IPS-NIHi7 (cell line): ENCODE measurements around the gene C9.
"Not testable (repeated sequence)": the region's sequence is repeated elsewhere in the genome, so short reads cannot be mapped to it uniquely, and the experiment has no call there.

Experiments
- DNase-seq: peaks from one replicate; pipeline ENCODE4 v3.0.0; 2012; ENCODE audit warnings: mixed read lengths; ENCODE audit errors: extremely low spot score

C9 gene

GRCh38 chr5:39364367-39364766 lies at the start of gene C9:
Gene C9 (minus strand): TSS chr5:39364495. CDS start chr5:39364464, 31 bp downstream.
- peak; percentile 16 for DNase-seq

DNA sequence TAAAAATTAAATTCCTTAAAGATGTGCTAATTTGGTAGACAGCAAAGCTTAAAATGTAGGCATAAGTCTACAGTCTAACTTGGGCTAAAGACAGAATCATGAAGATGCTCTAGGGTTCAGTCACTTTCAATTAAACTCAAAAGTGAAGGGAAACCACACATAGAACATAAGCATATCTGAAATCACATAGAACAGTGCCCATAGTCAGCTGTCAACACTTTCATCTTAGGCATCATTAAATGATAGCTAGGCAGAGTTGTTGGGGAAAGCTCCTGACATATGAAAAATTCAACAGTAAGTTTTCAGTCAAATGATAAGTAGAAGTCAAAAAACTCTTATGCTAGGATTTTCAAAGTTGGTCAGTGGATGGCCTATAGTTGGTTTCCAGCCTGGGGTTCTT lies 49.5 kb upstream of the C9 start:
- DNase-seq: no peak

GRCh38 chr5:39412721-39413394 lies 48.6 kb upstream of the C9 start:
- no peak for DNase-seq

GRCh38 chr5:39411985-39412384 lies 47.7 kb upstream of the C9 start:
- DNase-seq: no peak

DNA sequence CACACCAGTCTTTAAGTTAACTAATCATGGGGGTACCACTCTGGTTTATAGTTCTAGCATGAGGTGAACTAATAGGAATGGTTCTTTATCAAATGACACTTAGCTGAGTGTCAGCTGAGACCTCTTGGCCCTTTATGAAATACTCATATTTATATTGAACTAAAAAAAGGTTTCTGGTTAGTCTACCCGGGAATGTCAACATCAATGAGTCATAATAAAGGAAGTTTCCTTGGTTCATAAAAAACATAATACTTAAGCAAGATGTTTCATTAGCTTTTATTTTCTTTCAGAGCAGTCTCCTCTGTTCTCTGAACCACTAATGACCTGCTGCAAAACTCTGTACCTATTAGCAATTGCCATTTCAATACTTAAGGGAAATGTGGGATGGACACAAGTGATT lies 46.8 kb upstream of the C9 start:
- DNase-seq: no peak

DNA sequence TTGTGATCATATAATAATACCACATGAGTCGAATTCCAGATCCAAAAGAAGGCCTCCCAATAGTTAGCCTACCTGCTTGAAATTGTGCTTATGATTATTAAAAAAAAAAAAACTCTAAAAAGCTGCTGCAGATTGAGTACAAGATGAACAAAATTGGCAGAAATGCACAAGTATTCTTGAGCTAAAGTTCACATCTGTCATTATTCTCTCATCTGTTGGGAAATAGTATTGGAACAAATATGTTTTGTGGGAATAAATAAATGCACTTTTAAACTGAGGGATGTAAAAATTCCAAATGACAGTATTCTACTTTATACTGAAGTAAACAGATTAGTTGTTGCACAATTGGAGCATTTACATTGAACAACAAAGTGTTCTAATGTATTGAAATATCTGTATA lies 44.7 kb upstream of the C9 start:
- no peak for DNase-seq

GRCh38 chr5:39405083-39405843 lies 41.0 kb upstream of the C9 start:
- DNase-seq: no peak

GRCh38 chr5:39403761-39404160 lies 39.5 kb upstream of the C9 start:
- not testable (repeated sequence) for DNase-seq

DNA sequence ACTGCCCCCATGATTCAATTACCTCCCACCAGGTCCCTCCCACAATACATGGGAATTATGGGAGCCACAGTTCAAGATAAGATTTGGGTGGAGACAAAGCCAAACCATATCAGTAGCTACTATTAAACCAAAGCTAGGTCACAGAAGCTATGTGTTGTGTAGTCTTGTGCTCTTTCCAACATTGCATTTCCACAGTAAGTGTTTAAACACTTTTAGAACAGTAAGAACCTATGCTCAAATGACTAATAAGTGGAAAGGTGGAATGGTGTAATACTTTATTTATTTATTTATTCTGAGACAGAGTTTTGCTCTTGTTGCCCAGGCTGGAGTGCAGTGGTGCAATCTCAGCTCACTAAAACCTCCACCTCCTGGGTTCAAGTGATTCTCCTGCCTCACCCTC lies 37.8 kb upstream of the C9 start:
- DNase-seq: not testable (repeated sequence)

DNA sequence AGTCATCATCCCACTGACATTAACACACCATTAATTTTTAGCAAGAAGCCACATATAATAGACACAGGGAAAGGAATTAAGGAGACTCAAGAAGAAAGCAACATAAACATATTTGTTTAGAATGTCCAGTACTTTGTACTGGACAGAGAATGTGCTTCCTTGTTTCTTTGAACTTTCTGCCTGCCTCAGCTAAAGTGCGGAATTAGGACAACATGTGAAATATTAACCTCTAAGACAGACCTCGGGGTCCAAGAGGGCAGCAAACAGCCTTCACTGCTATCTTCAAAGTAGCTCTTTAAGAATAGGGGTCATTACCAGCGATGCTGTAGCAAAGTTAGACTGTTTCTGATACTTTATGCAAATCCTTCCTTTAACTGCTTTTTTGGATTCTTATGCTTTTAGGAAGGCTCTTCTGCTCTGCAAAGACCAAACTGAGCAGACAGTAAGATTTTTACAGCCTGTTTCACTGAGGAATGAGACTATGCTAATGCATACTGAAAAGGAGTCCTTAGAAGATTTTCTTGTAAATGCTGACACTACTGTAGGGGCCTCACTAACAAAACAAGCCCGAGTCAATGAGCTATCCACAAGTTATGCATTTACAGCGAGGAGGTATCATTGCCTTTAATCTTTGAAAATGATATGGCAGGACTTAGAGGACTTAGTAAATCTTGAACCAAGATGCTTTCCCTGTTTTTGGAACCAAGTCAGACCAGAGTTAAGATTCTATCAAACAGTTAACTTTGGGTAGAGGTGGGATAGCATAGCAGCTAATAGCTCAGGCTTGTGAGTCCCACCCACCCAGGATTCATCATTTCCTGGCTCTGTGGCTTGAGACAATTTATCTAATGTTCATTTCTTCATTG lies 36.7 kb upstream of the C9 start:
- DNase-seq: no peak

- DNase-seq: no peak
These were observed 35.1 kb upstream of the C9 start for GRCh38 chr5:39399135-39400036.

GRCh38 chr5:39396843-39397242 lies 32.5 kb upstream of the C9 start:
- DNase-seq: no peak

DNA sequence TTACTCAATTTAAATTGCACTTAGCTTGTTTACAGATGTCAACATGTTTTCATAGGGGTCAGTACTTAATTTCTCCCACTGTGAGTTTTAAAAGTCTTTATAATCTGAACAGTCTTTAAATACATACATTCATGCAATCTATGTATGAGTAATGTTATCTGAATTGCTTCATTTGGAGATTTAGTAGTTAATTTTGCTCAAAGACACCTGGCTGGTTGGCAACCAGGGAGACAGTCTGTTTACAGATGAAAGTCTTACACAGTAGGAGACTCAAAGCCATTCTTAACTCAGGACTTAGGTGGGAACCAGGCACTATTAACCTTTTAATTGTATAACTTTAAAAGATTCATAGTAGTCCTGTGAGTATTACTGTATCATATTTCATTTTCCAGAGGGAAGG lies 31.2 kb upstream of the C9 start:
- no peak for DNase-seq

DNA sequence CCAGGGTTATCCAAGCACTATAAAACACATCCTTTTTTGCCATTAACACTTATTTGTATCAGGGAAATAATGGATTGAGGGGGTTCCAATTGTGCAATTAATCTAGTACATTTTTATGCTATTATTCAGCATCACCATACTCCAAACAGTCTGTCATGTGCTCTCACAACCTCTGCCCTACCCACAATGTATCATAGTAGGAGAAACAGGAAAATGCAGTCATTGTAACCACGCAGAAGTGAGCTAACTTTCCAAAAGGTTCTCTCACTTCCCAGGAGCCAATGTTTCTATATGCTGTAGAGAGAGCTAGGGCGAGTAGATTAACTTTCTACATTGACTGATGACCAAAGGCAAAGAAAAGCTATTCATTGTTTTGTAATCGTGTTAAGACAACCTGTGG lies 30.7 kb upstream of the C9 start:
- no peak for DNase-seq

DNA sequence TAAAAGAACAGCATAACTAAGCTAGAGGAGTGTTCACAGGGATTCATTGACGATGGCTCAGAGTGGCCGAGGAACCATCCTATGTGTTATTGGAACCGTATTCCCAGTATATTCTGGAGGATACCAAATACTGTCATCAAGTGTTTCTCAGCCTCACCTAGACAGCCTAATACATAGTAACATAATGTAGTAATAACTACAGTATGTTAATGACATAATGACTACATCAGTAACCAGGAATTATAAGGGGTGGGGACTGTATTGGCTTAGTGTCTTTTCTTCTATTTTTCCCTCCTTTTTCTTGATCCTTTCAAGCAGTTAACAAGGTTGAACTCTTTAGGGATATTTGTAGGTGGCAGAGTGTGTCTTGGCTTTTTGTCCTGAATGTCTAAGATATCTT lies 26.6 kb upstream of the C9 start:
- no peak for DNase-seq

GRCh38 chr5:39387293-39387692 lies 23.0 kb upstream of the C9 start:
- DNase-seq: no peak

DNA sequence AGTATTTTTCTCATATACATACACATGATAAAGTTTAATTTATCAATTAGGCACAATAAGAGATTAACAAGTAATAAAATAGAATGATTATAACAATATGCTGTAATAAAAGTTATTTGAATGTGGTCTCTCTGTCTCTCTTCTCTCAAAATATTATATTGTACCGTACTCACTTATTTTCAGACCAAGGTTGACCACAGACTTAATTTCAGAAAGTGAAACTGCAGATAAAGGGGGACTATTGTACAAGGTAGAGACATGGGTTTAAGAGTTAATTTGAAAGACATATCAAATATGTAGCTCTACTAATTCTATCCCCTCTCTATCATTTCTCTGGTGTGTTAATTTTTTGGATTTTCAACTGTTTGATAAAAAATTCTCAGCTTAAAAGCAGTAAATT lies 20.0 kb upstream of the C9 start:
- no peak for DNase-seq

DNA sequence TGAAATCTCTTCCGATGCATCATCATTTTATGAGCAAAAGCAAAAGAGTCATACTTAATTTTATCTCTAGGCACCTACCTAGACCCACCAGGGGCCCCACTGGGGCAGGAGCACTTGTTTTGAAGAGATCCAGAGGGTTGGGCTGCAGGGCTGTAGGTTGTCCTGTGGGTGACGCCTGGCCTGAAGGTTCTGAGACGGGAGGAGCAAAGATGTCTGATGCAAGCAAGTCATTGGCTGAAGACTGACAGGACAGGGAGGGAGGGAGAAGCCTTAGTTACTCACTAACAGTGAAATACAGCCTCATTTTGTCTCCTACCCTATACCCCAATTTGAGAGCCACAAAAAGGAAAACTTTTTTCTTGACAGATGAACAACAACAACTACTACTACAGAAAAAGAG lies 17.1 kb upstream of the C9 start:
- DNase-seq: no peak

GRCh38 chr5:39379693-39380092 lies 15.4 kb upstream of the C9 start:
- no peak for DNase-seq

GRCh38 chr5:39377613-39378012 lies 13.3 kb upstream of the C9 start:
- DNase-seq: no peak

GRCh38 chr5:39376293-39376714 lies 12.0 kb upstream of the C9 start:
- DNase-seq: peak; percentile 70
